Measurements from ENCODE around the gene NPC1L1. TPM values are rescaled to one million over a fixed set of nuclear protein-coding genes. Genes with fewer than 3 reads are reported as not detected.

NPC1L1 gene
- total and polyA plus RNA-seq, 2 experiments from 2014 or later: 20.6 to 25.8 TPM

DNA sequence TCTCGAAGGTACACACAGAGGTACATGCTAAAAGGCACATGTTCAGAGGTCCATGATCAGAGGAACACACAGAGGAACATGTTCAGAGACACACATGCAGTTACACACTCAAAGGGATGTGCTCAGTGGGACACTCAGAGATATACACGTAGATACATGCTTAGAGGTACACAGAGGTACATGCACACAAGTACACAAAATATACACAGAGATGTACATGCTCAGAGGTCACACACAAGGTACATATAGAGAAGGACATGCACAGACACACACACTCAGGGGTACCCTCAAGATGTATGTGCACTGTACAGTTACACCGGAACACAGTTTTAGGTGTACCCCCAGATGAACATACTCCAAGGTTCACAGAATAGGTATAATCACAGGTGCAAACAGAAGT, 18.8 kb downstream of the NPC1L1 start:
- Histone ChIP-seq H3K4me2 (no peak overlapping the region), H3K4me1 (ENCODE audit: insufficient read depth) (no peaks in the 10 kb centered on the region), H3K4me3 (no peak overlapping the region), H3K9me3 (ENCODE audit: low read depth) (no peaks in the 10 kb centered on the region), H3K36me3 (replicated peaks; ENCODE audit: insufficient read depth, low read depth) (no peaks in the 10 kb centered on the region), H3K27me3 (no peaks in the 10 kb centered on the region), H4K20me1 (ENCODE audit: insufficient read depth, poor library complexity, severe bottlenecking) (no peaks in the 10 kb centered on the region), H3K9me2 (replicated peaks; ENCODE audit: insufficient read depth) (no peaks in the 10 kb centered on the region), H3K79me2 (no peaks in the 10 kb centered on the region), H3K27ac (no peak overlapping the region), H2AFZ (no peak overlapping the region)
- no peak for TF ChIP-seq EZH2phosphoT487 (IDR thresholded peaks at IDR 0.05; ENCODE audit: low read depth, severe bottlenecking, unreplicated experiment)
- TF ChIP-seq EZH2 (IDR thresholded peaks at IDR 0.05; ENCODE audit: borderline replicate concordance): no peak
- TF ChIP-seq, protein P1, sequence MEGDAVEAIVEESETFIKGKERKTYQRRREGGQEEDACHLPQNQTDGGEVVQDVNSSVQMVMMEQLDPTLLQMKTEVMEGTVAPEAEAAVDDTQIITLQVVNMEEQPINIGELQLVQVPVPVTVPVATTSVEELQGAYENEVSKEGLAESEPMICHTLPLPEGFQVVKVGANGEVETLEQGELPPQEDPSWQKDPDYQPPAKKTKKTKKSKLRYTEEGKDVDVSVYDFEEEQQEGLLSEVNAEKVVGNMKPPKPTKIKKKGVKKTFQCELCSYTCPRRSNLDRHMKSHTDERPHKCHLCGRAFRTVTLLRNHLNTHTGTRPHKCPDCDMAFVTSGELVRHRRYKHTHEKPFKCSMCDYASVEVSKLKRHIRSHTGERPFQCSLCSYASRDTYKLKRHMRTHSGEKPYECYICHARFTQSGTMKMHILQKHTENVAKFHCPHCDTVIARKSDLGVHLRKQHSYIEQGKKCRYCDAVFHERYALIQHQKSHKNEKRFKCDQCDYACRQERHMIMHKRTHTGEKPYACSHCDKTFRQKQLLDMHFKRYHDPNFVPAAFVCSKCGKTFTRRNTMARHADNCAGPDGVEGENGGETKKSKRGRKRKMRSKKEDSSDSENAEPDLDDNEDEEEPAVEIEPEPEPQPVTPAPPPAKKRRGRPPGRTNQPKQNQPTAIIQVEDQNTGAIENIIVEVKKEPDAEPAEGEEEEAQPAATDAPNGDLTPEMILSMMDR (IDR thresholded peaks at IDR 0.05; ENCODE audit: poor library complexity): no peak
- DNase-seq (ENCODE audit: low spot score): no peak
- 92% methylated on average over 3 of the region's 3 CpGs for WGBS (ENCODE audit: low lambda C conversion rate, missing lambda C conversion rate)

DNA sequence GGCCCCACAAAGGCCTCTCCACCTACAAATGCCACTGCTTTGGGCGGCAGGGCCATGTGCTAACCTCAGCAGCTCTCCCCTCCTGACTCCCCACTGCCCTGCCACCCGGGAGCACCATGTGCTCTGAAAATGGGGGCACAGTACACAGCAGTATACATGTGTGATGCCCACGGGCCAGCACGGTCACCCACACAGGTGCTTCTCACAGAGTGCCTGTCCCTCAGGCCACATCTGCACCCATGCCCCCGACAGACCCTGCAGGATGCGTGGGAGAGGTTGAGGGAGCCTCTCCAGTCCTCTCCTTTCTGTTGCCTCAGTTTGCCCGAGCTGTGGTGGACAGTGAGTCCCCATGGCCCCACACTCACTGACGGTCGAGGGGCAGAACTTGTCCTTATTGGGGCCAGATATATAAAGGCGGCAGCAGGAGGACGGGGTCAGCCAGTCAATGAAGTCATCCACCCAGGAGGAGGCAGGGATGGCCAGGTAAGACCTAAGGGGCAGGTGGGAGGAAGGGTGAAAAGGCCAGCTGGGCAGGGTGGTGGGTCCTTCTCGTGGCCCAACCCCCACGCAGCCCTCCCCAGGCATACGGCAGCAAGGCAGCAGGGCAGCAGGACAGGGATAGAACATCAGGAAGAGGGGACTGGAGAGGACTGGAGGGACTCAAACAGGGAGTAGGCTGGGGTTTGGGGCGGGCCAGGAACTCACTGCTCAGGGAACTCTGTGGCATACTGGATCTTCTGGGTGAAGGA, 19.6 kb downstream of the NPC1L1 start:
- 95% methylated on average over 15 of the region's 15 CpGs for WGBS (ENCODE audit: low lambda C conversion rate, missing lambda C conversion rate)
- H3K27ac ChIP-seq: no peak overlapping the region
- H3K79me2 ChIP-seq: no peaks in the 10 kb centered on the region
- no peak overlapping the region for H2AFZ ChIP-seq
- no peaks in the 10 kb centered on the region for H3K9me3 ChIP-seq (ENCODE audit: low read depth)
- no peak for DNase-seq (ENCODE audit: low spot score)
- H3K36me3 ChIP-seq (replicated peaks; ENCODE audit: insufficient read depth, low read depth): no peaks in the 10 kb centered on the region
- H3K4me2 ChIP-seq: no peak overlapping the region
- TF ChIP-seq EZH2phosphoT487 (IDR thresholded peaks at IDR 0.05; ENCODE audit: low read depth, severe bottlenecking, unreplicated experiment): no peak
- no peak for TF ChIP-seq EZH2 (IDR thresholded peaks at IDR 0.05; ENCODE audit: borderline replicate concordance)
- H3K9me2 ChIP-seq (replicated peaks; ENCODE audit: insufficient read depth): no peaks in the 10 kb centered on the region
- no peaks in the 10 kb centered on the region for H3K4me1 ChIP-seq (ENCODE audit: insufficient read depth)
- no peaks in the 10 kb centered on the region for H4K20me1 ChIP-seq (ENCODE audit: insufficient read depth, poor library complexity, severe bottlenecking)
- H3K4me3 ChIP-seq: no peak overlapping the region
- no peaks in the 10 kb centered on the region for H3K27me3 ChIP-seq

DNA sequence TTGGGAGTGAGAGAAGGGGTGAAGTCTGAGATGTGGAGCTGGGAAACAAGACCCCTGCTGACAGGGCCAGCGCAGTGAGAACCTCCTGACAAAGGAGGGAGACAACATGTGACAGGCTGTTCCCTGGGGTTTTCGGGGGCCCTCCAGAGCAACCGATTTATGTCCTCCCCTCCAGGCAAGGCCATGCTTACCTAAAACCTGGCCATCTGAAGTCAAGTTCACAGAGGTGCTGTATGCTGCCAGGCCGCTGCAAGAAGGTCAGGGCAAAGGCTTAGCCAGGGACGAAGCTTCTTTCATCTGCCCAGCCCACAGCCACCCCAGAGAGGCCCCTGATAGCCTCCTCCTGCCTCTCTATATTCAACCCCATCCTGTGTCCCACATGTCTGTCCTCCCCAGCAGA, 20.6 kb downstream of the NPC1L1 start:
- Histone ChIP-seq H3K9me2 (replicated peaks; ENCODE audit: insufficient read depth) (no peaks in the 10 kb centered on the region), H3K27ac (no peak overlapping the region), H3K4me3 (no peak overlapping the region), H3K36me3 (replicated peaks; ENCODE audit: insufficient read depth, low read depth) (no peaks in the 10 kb centered on the region), H2AFZ (no peak overlapping the region), H3K4me1 (ENCODE audit: insufficient read depth) (no peaks in the 10 kb centered on the region), H3K79me2 (no peaks in the 10 kb centered on the region), H3K27me3 (no peaks in the 10 kb centered on the region), H3K4me2 (no peak overlapping the region), H3K9me3 (ENCODE audit: low read depth) (no peaks in the 10 kb centered on the region), H4K20me1 (ENCODE audit: insufficient read depth, poor library complexity, severe bottlenecking) (no peaks in the 10 kb centered on the region)
- TF ChIP-seq, protein P1 (IDR thresholded peaks at IDR 0.05; ENCODE audit: poor library complexity): no peak
- no peak for TF ChIP-seq EZH2 (IDR thresholded peaks at IDR 0.05; ENCODE audit: borderline replicate concordance)
- no peak for TF ChIP-seq EZH2phosphoT487 (IDR thresholded peaks at IDR 0.05; ENCODE audit: low read depth, severe bottlenecking, unreplicated experiment)
- WGBS (ENCODE audit: low lambda C conversion rate, missing lambda C conversion rate): 93% methylated on average over 5 of the region's 5 CpGs
- DNase-seq (ENCODE audit: low spot score): no peak

DNA sequence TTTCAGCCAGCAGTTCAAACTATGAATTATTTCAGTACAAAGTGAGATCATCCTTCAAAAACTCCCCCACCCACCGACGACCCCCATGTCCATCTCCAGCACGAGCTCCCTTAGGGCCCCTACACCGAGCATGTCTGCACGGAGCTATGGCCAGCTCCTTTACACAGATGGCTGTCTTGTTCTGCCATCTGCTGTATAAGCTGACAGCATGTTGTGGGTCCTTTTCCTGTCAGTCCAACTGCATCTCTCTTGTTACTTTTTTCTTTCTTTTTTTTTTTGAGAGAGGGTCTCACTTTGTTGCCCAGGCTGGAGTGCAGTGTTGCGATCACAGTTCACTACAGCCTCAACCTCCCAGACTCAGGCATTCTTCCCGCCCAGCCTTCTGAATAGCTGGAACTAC, 21.6 kb downstream of the NPC1L1 start:
- Histone ChIP-seq H3K27ac (no peak overlapping the region), H3K36me3 (replicated peaks; ENCODE audit: insufficient read depth, low read depth) (no peaks in the 10 kb centered on the region), H3K27me3 (no peaks in the 10 kb centered on the region), H3K4me1 (ENCODE audit: insufficient read depth) (no peaks in the 10 kb centered on the region), H3K4me2 (no peak overlapping the region), H3K4me3 (no peak overlapping the region), H3K9me2 (replicated peaks; ENCODE audit: insufficient read depth) (no peaks in the 10 kb centered on the region), H2AFZ (no peak overlapping the region), H3K79me2 (no peaks in the 10 kb centered on the region), H4K20me1 (ENCODE audit: insufficient read depth, poor library complexity, severe bottlenecking) (no peaks in the 10 kb centered on the region), H3K9me3 (ENCODE audit: low read depth) (no peaks in the 10 kb centered on the region)
- no peak for DNase-seq (ENCODE audit: low spot score)
- TF ChIP-seq, protein P1 (IDR thresholded peaks at IDR 0.05; ENCODE audit: poor library complexity): no peak
- TF ChIP-seq EZH2 (IDR thresholded peaks at IDR 0.05; ENCODE audit: borderline replicate concordance) (no peak), EZH2phosphoT487 (IDR thresholded peaks at IDR 0.05; ENCODE audit: low read depth, severe bottlenecking, unreplicated experiment) (no peak)
- WGBS (ENCODE audit: low lambda C conversion rate, missing lambda C conversion rate): 90% methylated on average over 7 of the region's 7 CpGs

All from hepatocyte (in vitro differentiated cells).